Measurements from ENCODE around the gene GPR35. TPM values are rescaled to one million over a fixed set of nuclear protein-coding genes. Genes with fewer than 3 reads are reported as not detected.

The GPR35 gene
- total and polyA plus RNA-seq, 2 of the 13 experiments (the other 11 are each of a cell fraction or from before 2014, with no cell fraction given), result 27.1 to 44.2 TPM

DNA sequence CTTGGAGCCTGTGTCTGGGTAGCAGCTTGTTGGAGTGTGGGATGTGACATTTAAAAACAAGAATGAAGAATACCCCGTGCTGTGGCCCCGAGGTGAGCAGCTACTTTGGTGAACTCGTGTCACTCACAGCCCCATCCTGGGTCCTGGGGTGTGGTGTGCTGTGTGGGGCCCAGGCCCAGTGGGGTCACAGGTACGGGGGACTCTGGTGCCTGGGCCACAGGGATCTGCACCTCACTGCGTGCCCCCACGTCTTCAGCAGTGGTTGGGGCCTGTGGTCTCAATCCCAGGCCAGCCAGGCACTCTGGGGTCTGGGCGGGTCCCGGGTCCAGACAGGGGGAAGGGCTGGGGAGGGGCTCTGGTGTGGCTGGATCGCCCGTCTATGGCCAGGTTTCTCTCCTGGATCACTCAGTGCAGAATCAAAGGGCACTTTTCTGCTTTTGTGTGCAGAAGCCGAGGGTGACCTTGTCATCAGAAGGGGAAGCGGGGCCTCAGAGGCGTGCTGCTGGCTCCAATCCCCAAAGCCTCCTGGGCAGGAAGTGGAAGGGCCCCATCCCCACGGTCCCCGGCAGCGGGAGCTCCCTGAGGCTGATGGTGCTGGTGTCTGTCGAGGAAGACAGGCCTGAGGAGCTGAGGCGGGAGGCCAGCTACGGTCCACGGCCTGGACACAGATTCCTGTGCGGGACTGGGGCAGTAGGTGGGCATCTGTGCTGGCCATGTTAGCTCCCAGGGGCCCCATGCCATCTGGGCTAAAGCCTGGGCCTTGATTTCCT lies 1.4 kb downstream of the GPR35 start (continued):
- TF ChIP-seq, protein P1, sequence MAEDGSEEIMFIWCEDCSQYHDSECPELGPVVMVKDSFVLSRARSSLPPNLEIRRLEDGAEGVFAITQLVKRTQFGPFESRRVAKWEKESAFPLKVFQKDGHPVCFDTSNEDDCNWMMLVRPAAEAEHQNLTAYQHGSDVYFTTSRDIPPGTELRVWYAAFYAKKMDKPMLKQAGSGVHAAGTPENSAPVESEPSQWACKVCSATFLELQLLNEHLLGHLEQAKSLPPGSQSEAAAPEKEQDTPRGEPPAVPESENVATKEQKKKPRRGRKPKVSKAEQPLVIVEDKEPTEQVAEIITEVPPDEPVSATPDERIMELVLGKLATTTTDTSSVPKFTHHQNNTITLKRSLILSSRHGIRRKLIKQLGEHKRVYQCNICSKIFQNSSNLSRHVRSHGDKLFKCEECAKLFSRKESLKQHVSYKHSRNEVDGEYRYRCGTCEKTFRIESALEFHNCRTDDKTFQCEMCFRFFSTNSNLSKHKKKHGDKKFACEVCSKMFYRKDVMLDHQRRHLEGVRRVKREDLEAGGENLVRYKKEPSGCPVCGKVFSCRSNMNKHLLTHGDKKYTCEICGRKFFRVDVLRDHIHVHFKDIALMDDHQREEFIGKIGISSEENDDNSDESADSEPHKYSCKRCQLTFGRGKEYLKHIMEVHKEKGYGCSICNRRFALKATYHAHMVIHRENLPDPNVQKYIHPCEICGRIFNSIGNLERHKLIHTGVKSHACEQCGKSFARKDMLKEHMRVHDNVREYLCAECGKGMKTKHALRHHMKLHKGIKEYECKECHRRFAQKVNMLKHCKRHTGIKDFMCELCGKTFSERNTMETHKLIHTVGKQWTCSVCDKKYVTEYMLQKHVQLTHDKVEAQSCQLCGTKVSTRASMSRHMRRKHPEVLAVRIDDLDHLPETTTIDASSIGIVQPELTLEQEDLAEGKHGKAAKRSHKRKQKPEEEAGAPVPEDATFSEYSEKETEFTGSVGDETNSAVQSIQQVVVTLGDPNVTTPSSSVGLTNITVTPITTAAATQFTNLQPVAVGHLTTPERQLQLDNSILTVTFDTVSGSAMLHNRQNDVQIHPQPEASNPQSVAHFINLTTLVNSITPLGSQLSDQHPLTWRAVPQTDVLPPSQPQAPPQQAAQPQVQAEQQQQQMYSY (CRISPR knock-in tag; IDR thresholded peaks at IDR 0.05), result peak; percentile 49; the same call in 1 of the 2 replicates
- TF ChIP-seq ZNF883 (CRISPR knock-in tag; IDR thresholded peaks at IDR 0.05; ENCODE audit: not compliant biosample characterization) (no peak), ZNF138 (CRISPR knock-in tag; IDR thresholded peaks at IDR 0.05; ENCODE audit: low read depth) (no peak), ZNF547 (CRISPR knock-in tag; IDR thresholded peaks at IDR 0.05) (no peak), ZBTB20 (CRISPR knock-in tag; IDR thresholded peaks at IDR 0.05; ENCODE audit: borderline replicate concordance, low read depth) (peak; percentile 45; the same call in 1 of the 2 replicates), ZSCAN31 (CRISPR knock-in tag; IDR thresholded peaks at IDR 0.05; ENCODE audit: low read depth) (0 out of 2 replicates have a peak, but pooled peaks have one; percentile 68), ZNF530 (CRISPR knock-in tag; IDR thresholded peaks at IDR 0.05; ENCODE audit: low read depth) (0 out of 2 replicates have a peak, but pooled peaks have one; percentile 75), FLYWCH1 (CRISPR knock-in tag; IDR thresholded peaks at IDR 0.05) (no peak), SNAI1 (CRISPR knock-in tag; IDR thresholded peaks at IDR 0.05; ENCODE audit: borderline replicate concordance) (peak; percentile 81; the same call in 1 of the 2 replicates), ZNF839 (CRISPR knock-in tag; IDR thresholded peaks at IDR 0.05; ENCODE audit: borderline replicate concordance) (0 out of 2 replicates have a peak, but pooled peaks have one; percentile 68), TARDBP (CRISPR knock-in tag; IDR thresholded peaks at IDR 0.05) (peak; percentile 94), ISX (CRISPR knock-in tag; conservative IDR thresholded peaks at IDR 0.05) (no peak), ZNF256 (CRISPR knock-in tag; conservative IDR thresholded peaks at IDR 0.05) (peak; percentile 82; the same call in 1 of the 2 replicates), ERF (CRISPR knock-in tag; IDR thresholded peaks at IDR 0.05) (peak; percentile 88), MIXL1 (CRISPR knock-in tag; IDR thresholded peaks at IDR 0.05) (no peak), ARID2 (CRISPR knock-in tag; IDR thresholded peaks at IDR 0.05; ENCODE audit: borderline replicate concordance) (peak; percentile 77; the same call in 1 of the 2 replicates), KDM2A (CRISPR knock-in tag; IDR thresholded peaks at IDR 0.05; ENCODE audit: borderline replicate concordance, low read depth) (peak; percentile 75), BCL6 (CRISPR knock-in tag; IDR thresholded peaks at IDR 0.05) (peak; percentile 79), SNAPC2 (CRISPR knock-in tag; IDR thresholded peaks at IDR 0.05) (no peak), CC2D1A (CRISPR knock-in tag; IDR thresholded peaks at IDR 0.05) (no peak), PRMT3 (CRISPR knock-in tag; IDR thresholded peaks at IDR 0.05; ENCODE audit: borderline replicate concordance, low read depth) (0 out of 2 replicates have a peak, but pooled peaks have one; percentile 75), SKI (IDR thresholded peaks at IDR 0.05; ENCODE audit: partially characterized antibody) (peak; percentile 75)
- TF ChIP-seq, protein P2, sequence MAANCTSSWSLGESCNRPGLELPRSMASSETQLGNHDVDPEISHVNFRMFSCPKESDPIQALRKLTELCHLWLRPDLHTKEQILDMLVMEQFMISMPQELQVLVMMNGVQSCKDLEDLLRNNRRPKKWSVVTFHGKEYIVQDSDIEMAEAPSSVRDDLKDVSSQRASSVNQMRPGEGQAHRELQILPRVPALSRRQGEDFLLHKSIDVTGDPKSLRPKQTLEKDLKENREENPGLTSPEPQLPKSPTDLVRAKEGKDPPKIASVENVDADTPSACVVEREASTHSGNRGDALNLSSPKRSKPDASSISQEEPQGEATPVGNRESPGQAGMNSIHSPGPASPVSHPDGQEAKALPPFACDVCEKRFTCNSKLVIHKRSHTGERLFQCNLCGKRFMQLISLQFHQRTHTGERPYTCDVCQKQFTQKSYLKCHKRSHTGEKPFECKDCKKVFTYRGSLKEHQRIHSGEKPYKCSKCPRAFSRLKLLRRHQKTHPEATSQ (CRISPR knock-in tag; IDR thresholded peaks at IDR 0.05; ENCODE audit: borderline replicate concordance), result no peak
- TF ChIP-seq, protein P3, sequence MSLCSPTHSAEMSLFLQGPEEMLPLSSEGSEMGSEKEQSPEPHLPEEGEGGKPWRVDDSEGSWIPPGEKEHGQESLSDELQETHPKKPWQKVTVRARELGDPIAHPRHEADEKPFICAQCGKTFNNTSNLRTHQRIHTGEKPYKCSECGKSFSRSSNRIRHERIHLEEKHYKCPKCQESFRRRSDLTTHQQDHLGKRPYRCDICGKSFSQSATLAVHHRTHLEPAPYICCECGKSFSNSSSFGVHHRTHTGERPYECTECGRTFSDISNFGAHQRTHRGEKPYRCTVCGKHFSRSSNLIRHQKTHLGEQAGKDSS (CRISPR knock-in tag; IDR thresholded peaks at IDR 0.05; ENCODE audit: borderline replicate concordance, low read depth), result no peak
